ENCODE results near the gene ISG20L2.
A peak's percentile ranks its signal among the peaks of the same experiment; 100 is the strongest.
"Not testable (repeated sequence)": the region's sequence is repeated elsewhere in the genome, so short reads cannot be mapped to it uniquely, and the experiment has no call there.

Gene ISG20L2

DNA sequence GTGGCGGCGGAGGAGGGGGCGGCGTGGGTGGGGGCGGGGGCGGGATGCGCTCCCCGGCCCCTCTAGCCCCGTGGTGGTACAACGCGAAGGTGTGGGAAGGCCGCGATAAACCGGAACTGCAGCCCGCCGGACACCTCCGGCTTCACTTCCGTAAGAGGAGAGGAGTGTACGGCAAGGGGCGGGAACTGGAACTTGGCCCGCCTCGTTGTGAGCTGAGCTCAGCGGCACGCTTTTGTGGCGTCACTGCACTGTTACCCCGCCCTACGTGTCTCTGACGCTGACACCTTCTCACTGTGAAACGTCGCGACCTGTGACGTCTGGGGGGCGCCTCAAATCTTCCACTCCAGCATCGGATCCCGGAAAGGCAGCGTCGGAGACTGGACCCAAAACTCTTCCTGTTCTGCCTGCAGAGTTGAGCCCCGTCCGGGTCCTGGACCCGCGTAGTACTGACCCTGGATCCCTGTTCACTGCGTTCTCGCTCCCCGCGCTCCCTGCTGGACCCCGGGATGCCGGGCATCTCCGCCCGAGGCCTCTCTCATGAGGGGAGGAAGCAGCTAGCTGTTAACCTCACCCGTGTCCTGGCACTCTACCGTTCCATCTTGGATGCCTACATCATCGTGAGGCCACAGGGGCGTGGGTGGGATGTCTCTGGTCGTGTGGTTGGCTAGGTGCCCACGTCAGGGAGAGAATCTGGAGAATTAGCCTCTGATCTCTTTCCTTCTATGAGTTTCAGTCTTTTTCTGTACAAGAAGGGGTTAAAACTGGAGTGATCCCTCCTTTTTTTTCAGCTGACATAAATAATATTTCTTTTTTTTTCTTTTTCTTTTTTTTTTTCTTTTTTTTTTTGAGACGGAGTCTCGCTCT, at the start of gene ISG20L2:
TSS of gene ISG20L2 (minus strand) at position 168 of the 864 bp plus-strand sequence. CDS start 1,114 bp downstream, outside the sequence.
- peak; percentile 88 to 99 (median 95) for DNase-seq
- intact Hi-C loops (cut with DNase I) = loop anchor here (5.0 kb wide), 1 partner anchor 42 kb away; no protein-coding TSS in a partner anchor

GRCh38 chr1:156777573-156777972, 49.0 kb upstream of the ISG20L2 start:
- intact Hi-C loops (cut with DNase I) = no loop called here
- no peak for DNase-seq

- intact Hi-C loops (cut with DNase I) = no loop called here
- peak in 1 of 42 donors; percentile 9 for DNase-seq
Observed at GRCh38 chr1:156776942-156777341, 48.4 kb upstream of the ISG20L2 start.

GRCh38 chr1:156775799-156776198, 47.2 kb upstream of the ISG20L2 start:
- intact Hi-C loops (cut with DNase I) = no loop called here
- peak in 1 of 42 donors; percentile 25 for DNase-seq

GRCh38 chr1:156773607-156774006, 45.0 kb upstream of the ISG20L2 start:
- intact Hi-C loops (cut with DNase I) = no loop called here
- DNase-seq = no peak

- peak in 1 of 42 donors; percentile 27 for DNase-seq
Observed at GRCh38 chr1:156772728-156773497, 44.3 kb upstream of the ISG20L2 start.

GRCh38 chr1:156772222-156772621, 43.7 kb upstream of the ISG20L2 start:
- DNase-seq = no peak
- intact Hi-C loops (cut with DNase I) = no loop called here

More at GRCh38 chr1:156772728-156773497, 44.3 kb upstream of the ISG20L2 start:
- intact Hi-C loops (cut with DNase I) = no loop called here

DNA sequence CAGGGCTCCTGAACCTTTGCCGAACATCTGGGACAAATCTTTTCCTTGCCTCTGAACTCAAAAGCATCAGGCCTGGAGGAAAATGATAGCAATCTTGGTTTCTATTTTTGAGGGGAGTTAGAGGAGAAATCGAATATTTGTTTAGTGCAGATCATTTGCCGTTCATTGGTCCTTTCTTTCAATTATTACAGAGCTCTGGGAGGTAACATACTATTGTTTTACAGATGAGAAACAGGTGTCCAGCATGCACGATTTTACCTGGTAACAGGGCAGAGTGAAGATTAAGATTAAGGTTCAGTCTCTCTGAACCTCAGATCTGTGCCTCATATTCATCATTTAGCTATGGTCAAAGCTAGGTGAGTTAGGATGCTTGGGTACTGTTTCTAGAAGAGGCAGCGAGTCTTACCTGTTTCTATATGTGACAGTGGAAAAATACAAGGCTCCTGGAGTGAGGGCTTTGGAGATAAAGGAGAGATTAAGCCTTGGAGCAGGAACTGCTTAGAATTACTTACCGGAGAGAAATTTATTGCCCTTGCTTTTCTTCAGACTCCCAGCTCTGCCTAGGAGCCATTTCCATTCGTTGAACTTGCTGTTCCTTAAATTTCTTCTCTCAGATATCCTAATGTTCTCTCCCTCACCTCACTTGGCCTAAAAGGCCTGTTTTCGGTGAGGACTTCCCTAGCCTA, 40.2 kb upstream of the ISG20L2 start:
- no peak for DNase-seq
- intact Hi-C loops (cut with DNase I) = no loop called here

GRCh38 chr1:156767879-156768604, 39.5 kb upstream of the ISG20L2 start:
- intact Hi-C loops (cut with DNase I) = loop anchor here (1.0 to 2.0 kb wide), 2 partner anchors 17 to 27 kb away; partner anchors contain the start of genes HDGF and MRPL24
- DNase-seq = peak in 16 of 42 donors; percentile 16 to 45 (median 31)

DNA sequence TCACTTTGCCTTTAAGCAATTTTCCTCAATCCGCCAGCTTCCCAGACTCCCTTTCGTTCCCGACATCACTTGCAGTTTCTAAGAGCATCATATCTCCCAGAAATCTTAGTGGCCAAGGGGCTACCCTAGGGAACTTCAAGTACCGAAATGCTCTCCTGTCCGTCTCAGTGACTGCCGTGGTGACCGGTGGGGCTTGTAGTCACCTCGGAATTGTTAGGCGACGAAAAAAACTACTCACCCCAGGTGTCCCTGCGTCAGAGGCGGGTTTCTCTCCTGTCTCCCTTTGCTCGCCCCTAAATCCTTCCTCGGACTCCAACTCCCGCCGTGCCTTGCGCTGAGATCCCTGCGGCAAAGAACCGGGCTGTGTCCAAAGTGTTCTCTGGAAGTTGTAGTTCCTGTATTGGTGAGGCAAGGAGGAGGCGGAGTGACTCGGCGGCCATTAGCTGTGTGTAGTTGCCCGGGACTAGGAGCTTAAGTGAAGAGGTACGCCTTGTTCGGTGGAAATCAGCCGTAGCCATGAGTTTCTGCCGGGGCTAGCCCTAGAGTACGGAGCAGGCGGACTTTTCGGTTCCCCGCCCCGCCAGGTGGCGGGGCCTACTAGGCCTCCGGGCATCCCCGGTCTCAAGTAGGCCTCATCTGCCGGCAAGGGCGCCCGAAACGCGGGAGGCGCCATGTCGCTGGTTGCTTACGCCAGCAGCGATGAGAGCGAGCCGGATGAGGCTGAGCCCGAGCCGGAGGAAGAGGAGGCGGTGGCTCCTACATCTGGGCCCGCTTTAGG, 38.7 kb upstream of the ISG20L2 start, which contains the start of gene PRCC:
TSS of gene PRCC (plus strand) at position 435 of the 778 bp plus-strand sequence. CDS start at position 672, 237 bp downstream.
- intact Hi-C loops (cut with DNase I) = loop anchor here (1.0 to 2.0 kb wide), 2 partner anchors 16 to 26 kb away; partner anchors contain the start of genes HDGF and MRPL24
- peak; percentile 97 to 100 (median 100) for DNase-seq

GRCh38 chr1:156766298-156767100, 37.9 kb upstream of the ISG20L2 start:
- DNase-seq = peak in 9 of 42 donors; percentile 12 to 47 (median 26)
- intact Hi-C loops (cut with DNase I) = loop anchor here (1.0 to 2.0 kb wide), 2 partner anchors 16 to 25 kb away; partner anchors contain the start of genes HDGF and MRPL24

DNA sequence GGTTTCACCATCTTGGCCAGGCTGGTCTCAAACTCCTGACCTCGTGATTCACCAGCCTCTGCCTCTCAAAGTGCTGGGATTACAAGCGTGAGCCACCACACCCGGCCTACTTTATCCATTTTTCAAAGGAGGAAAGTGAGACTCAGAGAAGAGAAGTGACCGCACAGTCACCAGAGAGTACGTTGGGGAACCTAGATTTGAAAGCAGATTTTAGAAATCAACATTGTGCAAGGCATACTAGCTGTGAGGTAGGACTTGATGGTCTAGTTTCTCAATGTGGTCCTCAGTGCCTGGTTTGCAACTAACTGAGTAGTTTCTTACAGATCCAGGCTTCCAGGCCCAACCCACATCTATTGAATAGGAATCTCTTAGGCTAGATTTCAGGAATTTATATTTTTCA, 37.1 kb upstream of the ISG20L2 start:
- no peak for DNase-seq
- intact Hi-C loops (cut with DNase I) = loop anchor here (2.0 kb wide), 1 partner anchor 15 kb away; the partner anchor contains the start of gene HDGF

- DNase-seq; intact Hi-C loops (cut with DNase I): not testable (repeated sequence)
Observed at GRCh38 chr1:156765136-156765535, 36.6 kb upstream of the ISG20L2 start.

DNA sequence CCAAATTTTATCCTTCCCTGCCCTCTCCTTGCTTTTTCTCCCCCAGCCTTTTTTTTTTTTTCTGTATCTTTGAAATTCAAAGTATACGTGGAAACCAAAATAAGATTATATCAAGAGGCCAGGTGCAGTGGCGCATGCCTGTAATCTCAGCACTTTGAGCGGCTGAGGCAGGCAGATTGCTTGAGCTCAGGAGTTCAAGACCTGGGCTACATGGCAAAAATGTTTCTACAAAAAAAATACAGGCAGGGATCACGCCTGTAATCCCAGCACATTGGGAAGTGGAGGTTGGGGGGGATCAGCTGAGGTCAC, 32.2 kb upstream of the ISG20L2 start:
- DNase-seq = no peak
- intact Hi-C loops (cut with DNase I) = no loop called here

DNA sequence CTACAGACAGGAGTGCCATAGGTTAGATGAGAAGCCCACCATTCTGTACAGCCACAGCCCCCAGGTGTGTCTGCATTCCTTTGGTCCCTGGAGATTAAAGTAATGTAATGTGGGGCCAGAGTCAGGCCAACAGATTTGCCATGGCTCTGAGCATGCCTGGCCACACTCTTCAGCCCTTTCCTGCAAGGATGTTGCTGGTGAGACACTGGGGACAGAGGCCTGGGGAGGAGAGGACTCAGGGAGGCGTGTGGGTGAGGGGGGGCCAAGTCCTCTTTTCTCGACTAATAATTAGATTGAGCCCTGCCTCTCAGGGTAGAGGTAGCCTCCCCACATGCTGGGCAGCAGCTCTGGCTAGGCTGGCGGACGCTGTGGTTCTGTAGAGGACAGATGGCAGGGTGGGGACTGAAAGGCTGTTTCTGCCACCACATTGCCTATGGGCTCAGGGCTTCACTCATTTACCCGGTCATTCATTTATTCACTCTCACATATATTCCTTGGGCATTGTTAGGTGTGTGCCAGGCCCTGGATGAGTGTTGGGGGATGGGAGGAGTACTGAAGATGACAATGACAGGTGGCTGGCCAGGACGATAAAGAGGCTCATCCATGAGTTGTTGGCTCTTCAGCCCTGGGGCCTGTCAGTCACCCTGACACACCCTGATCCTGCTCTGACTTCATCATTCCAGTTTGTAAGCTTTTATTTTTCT, 31.7 kb upstream of the ISG20L2 start:
- intact Hi-C loops (cut with DNase I) = no loop called here
- no peak for DNase-seq

Data from head of caudate nucleus (tissue), 42 donors.